Skin of body (tissue), 3 donors: Measurements from ENCODE around the gene TRNAU1AP. TPM values are rescaled to one million over a fixed set of nuclear protein-coding genes. Genes with fewer than 3 reads are reported as not detected.

ENCODE experiments used
- DNase-seq: peaks from one replicate; lab custom pipeline; 2025; lab: John Stamatoyannopoulos, UW
- small RNA-seq: library from RNA; depleted of rRNA; stranded (forward); fragments of <200 nt; gene quantifications from one replicate; pipeline ENCODE3, GENCODE V24; 2014; ENCODE audit warnings: low replicate concordance
- total RNA-seq: library from RNA; depleted of rRNA; stranded (reverse); fragments of >200 nt; gene quantifications from one replicate; pipeline ENCODE4 v1.2.3, GENCODE V29; 2014

Gene TRNAU1AP
- total RNA-seq, 1 donor from 2014 or later, result 19.5 TPM

DNA sequence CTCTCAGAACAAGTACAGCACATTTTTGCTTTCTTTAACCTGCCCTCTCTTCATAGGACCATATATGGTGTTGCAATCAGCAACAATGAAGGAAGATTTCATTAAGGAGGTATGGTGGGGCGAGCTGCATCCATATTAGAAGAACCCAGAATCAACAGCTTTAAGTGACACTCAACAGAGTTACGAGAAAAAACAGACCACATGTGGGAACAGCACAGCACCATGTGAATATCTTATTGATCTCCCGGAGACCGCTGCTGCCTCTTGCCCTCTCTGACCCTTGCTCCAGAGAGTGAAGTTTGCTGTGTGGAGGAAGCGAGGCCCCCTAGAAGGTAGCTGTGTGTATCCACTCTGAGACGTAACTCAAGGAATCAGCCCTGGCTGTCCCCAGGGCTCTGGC is 52.1 kb downstream of the TRNAU1AP start:
- DNase-seq, result no peak

DNA sequence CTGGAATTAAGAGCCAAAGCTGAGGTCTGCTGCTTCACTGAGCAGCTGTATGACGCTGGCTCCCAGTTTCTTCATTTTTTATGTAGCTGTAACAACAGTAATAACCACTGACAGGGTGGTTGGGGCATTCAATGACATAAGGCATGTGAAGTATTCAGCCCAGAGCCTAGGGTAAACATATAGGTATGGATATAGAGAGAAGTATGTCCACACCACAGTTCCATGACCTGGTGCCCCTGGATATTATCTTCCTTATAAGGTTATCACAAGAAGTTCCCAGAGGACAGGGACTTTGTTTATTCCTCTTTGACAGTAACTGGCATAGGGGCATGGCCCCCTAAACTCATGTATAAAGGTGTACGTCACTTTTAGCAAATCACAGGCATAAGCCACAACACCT is 53.9 kb downstream of the TRNAU1AP start:
- no peak for DNase-seq

- no peak for DNase-seq
Measured at GRCh38 chr1:28613175-28613574, 60.3 kb downstream of the TRNAU1AP start.

Small RNA genes lying within 50 kb of the gene (small RNA-seq; reads per million reads assigned to genes)
- not detected for gene SNORA16A
- gene SNORA44, result not detected
- gene SNORA61, result not detected
- not detected for gene SNORA73A
- 16.0 reads per million, percentile 93 among the genes with 10 or more reads in this experiment for gene SNORA73B
- gene SNORD99, result 4,512 reads per million, percentile 100 among the genes with 10 or more reads in this experiment

Other genes with a start within 250 kb of the TRNAU1AP start
- 9.2 TPM for gene MED18, start 224.0 kb upstream of the TRNAU1AP start, total RNA-seq
- gene PHACTR4, start 183.3 kb upstream of the TRNAU1AP start, total RNA-seq, result 17.9 TPM
- 15.8 TPM for gene RCC1, start 47.0 kb upstream of the TRNAU1AP start, total RNA-seq
- 6.4 TPM for gene RAB42, start 39.2 kb downstream of the TRNAU1AP start, total RNA-seq
- 26.2 TPM for gene TAF12, start 90.0 kb downstream of the TRNAU1AP start, total RNA-seq
- not detected for gene RNU11, start 95.5 kb downstream of the TRNAU1AP start, total RNA-seq
- gene GMEB1, start 115.7 kb downstream of the TRNAU1AP start, total RNA-seq, result 8.8 TPM
- gene YTHDF2, start 183.9 kb downstream of the TRNAU1AP start, total RNA-seq, result 55.9 TPM